OCI-LY3 (cell line): ENCODE measurements around the gene ARNT2.

Experiments used
- H2AFZ ChIP-seq: fragments of 200-600, 300-600 bp; shearing (Covaris generic); 2 replicates; pipeline ENCODE4 v1.6.0; 2014; ENCODE audit warnings: antibody characterized with exemption, low read depth, low read length
- H3K27ac ChIP-seq: fragments of 200-600, 300-600 bp; sonication (generic); 2 replicates; pipeline ENCODE4 v1.5.1; 2014; ENCODE audit warnings: mild to moderate bottlenecking, low read length, moderate library complexity, mixed read lengths
- H3K27me3 ChIP-seq: fragments of 200-600, 300-600 bp; sonication (generic); 2 replicates; pipeline ENCODE4 v1.6.1; 2014; ENCODE audit warnings: low read depth, low read length, mixed read lengths
- H3K36me3 ChIP-seq: fragments of 200-600, 300-600 bp; sonication (generic); replicated peaks from 2 replicates; pipeline ENCODE3; 2014; ENCODE audit warnings: low read depth, low read length, mixed read lengths
- H3K4me1 ChIP-seq: fragments of 300-600, 200-600 bp; sonication (generic); 2 replicates; pipeline ENCODE4 v1.6.1; 2014; ENCODE audit warnings: low read length, mixed read lengths
- H3K4me2 ChIP-seq: fragments of 200-600, 300-600 bp; sonication (generic); 2 replicates; pipeline ENCODE4 v1.6.1; 2014; ENCODE audit warnings: low read length, mixed read lengths
- H3K4me3 ChIP-seq: fragments of 300-600, 200-600 bp; sonication (generic); 2 replicates; pipeline ENCODE4 v1.5.1; 2014; ENCODE audit warnings: antibody characterized with exemption, mild to moderate bottlenecking, low read length, moderate library complexity
- H3K79me2 ChIP-seq: fragments of 300-600, 200-600 bp; shearing (Covaris generic); 2 replicates; pipeline ENCODE4 v1.6.1; 2014; ENCODE audit warnings: mild to moderate bottlenecking, low read length, mixed read lengths
- H3K9ac ChIP-seq: fragments of 300-600, 200-600 bp; shearing (Covaris generic); 2 replicates; pipeline ENCODE4 v1.6.0; 2014; ENCODE audit warnings: mild to moderate bottlenecking, low read length, moderate library complexity
- H3K9me3 ChIP-seq: fragments of 200-600, 300-600 bp; shearing (Covaris generic); 2 replicates; pipeline ENCODE4 v1.6.1; 2014; ENCODE audit warnings: low read length, mixed read lengths; ENCODE audit not compliant: insufficient read depth
- H4K20me1 ChIP-seq: fragments of 200-600, 300-600 bp; sonication (generic); 2 replicates; pipeline ENCODE4 v1.6.1; 2016; ENCODE audit warnings: low read length, mixed read lengths; ENCODE audit not compliant: insufficient read depth
- EZH2phosphoT487 ChIP-seq: fragments of 200-600 bp; shearing (Covaris generic); IDR thresholded peaks from 2 replicates; pipeline ENCODE4 v1.6.1; 2018; ENCODE audit warnings: antibody characterized with exemption, mixed run types, low read depth
- TF ChIP-seq, protein P1 (sequence below): fragments of 200-600, 300-600 bp; sonication (generic); IDR thresholded peaks from 2 replicates; pipeline ENCODE4 v1.5.1; 2014; ENCODE audit warnings: antibody characterized with exemption, low read length, low read depth

ARNT2 gene

DNA sequence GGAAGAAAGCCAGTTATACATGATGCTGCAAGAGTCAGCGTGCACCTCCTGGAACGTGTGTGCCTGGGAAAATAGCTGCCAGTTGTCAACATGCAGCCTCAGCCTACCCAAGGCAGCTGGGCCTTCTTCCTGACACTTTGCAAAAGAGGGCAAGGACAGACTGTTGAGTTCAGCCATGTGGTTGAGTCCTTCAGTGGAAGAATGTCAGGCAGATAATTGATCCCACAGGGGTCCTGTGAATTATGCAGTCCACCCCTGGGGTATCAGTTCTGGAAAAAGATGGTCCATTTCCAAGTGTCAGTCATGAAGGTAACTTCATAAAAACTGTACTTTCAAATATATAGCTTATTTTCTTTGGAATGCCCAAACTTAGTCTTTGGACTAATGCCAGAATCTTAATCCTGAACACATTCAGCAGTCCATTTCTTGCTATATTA lies 79.6 kb downstream of the ARNT2 start:
- H4K20me1 ChIP-seq, result no peaks in the 10 kb centered on the region
- no peaks in the 10 kb centered on the region for H3K27me3 ChIP-seq
- H3K9ac ChIP-seq, result no peak overlapping the region
- H3K4me3 ChIP-seq, result no peak overlapping the region
- no peaks in the 10 kb centered on the region for H3K79me2 ChIP-seq
- TF ChIP-seq EZH2phosphoT487, result no peak
- TF ChIP-seq, protein P1, sequence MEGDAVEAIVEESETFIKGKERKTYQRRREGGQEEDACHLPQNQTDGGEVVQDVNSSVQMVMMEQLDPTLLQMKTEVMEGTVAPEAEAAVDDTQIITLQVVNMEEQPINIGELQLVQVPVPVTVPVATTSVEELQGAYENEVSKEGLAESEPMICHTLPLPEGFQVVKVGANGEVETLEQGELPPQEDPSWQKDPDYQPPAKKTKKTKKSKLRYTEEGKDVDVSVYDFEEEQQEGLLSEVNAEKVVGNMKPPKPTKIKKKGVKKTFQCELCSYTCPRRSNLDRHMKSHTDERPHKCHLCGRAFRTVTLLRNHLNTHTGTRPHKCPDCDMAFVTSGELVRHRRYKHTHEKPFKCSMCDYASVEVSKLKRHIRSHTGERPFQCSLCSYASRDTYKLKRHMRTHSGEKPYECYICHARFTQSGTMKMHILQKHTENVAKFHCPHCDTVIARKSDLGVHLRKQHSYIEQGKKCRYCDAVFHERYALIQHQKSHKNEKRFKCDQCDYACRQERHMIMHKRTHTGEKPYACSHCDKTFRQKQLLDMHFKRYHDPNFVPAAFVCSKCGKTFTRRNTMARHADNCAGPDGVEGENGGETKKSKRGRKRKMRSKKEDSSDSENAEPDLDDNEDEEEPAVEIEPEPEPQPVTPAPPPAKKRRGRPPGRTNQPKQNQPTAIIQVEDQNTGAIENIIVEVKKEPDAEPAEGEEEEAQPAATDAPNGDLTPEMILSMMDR, result no peak
- no peaks in the 10 kb centered on the region for H3K4me1 ChIP-seq
- no peak overlapping the region for H2AFZ ChIP-seq
- H3K4me2 ChIP-seq, result no peak overlapping the region
- no peak overlapping the region for H3K27ac ChIP-seq
- H3K36me3 ChIP-seq, result no peaks in the 10 kb centered on the region
- H3K9me3 ChIP-seq, result no peaks in the 10 kb centered on the region

DNA sequence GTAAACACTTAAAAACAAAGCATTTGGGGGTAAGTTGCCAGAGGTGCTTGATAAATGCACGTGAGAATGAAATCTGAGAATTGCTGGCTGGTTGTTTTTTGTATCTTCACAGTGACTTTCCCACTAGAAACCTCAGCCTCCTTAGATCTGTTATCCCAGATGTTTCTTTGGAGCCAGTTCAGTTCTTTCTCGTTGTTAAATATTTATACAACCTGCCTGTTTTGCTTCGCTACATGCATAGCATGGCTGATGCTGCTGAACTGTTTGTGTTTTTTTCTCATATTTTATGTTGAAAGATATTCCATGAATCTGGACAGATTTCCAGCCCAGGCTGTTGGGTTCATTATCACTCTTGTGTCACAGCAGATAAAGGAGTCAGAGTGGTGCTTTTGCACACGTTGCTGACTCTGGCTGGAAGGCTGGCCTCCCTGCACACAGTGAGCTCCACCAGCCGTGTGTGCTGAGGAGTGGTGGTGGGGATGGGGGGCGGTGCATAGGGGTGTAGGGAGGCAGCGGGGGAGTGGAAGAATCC lies 80.2 kb downstream of the ARNT2 start:
- Histone ChIP-seq H3K9me3 (no peaks in the 10 kb centered on the region), H2AFZ (no peak overlapping the region), H3K4me2 (no peak overlapping the region), H3K4me1 (no peaks in the 10 kb centered on the region), H3K9ac (no peak overlapping the region), H3K27me3 (no peaks in the 10 kb centered on the region), H3K79me2 (no peaks in the 10 kb centered on the region), H4K20me1 (no peaks in the 10 kb centered on the region), H3K36me3 (no peaks in the 10 kb centered on the region), H3K4me3 (no peak overlapping the region), H3K27ac (no peak overlapping the region)
- TF ChIP-seq, protein P1, result no peak
- TF ChIP-seq EZH2phosphoT487, result no peak

DNA sequence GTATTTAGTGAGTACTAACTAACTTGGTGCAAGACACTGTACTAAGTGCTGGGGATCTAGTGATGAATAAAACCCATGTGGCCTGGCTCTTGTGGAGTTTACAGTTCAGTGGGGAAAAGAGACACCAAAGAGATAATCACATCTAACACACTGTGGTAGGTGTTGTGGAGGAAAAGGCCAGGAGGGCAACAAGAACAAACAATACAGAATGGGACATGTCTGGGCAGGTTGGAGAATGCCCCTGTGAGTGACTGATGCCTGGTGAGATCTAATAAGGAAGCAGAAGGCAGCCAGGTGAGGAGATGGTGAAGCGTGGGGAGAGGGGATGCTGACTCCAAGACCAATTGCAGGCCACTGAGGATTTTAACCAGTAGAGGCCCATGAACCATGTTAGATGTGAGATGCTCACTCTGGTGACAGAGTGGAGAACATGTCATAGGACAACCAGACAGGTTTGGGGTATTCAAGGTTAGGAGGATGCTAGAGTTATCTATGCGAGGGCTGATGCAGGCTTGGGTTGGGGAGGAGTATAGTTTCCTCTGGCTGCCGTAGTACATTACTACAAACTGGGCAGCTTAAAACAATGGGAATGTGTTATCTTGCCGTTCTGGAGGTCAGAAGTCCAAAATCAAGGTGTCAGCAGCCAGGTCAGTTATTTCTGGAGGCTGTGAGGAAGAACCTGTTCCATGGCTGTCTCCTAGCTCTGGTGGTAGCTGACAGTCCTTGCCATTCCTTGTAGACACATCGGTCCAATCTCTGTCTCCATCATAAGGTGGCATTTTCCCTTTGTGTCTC lies 81.4 kb downstream of the ARNT2 start:
- H3K4me3 ChIP-seq, result no peak overlapping the region
- peaks cover 5% of the 10 kb centered on the region for H3K4me1 ChIP-seq
- no peak overlapping the region for H3K27ac ChIP-seq
- no peak overlapping the region for H3K4me2 ChIP-seq
- H3K36me3 ChIP-seq, result peaks cover 3% of the 10 kb centered on the region
- TF ChIP-seq, protein P1, result no peak
- no peak for TF ChIP-seq EZH2phosphoT487
- no peak overlapping the region for H3K9ac ChIP-seq
- H3K79me2 ChIP-seq, result no peaks in the 10 kb centered on the region
- no peaks in the 10 kb centered on the region for H3K9me3 ChIP-seq
- H3K27me3 ChIP-seq, result no peaks in the 10 kb centered on the region
- H2AFZ ChIP-seq, result no peak overlapping the region
- H4K20me1 ChIP-seq, result no peaks in the 10 kb centered on the region

GRCh38 chr15:80487839-80488390 lies 83.7 kb downstream of the ARNT2 start:
- no peak overlapping the region for H3K27ac ChIP-seq

More at GRCh38 chr15:80487839-80488390, 83.7 kb downstream of the ARNT2 start:
- Histone ChIP-seq H3K79me2 (no peaks in the 10 kb centered on the region), H4K20me1 (no peaks in the 10 kb centered on the region), H3K9ac (no peak overlapping the region), H3K4me3 (no peak overlapping the region), H2AFZ (no peak overlapping the region), H3K27me3 (no peaks in the 10 kb centered on the region), H3K4me1 (peaks cover 28% of the 10 kb centered on the region), H3K9me3 (peaks cover 6% of the 10 kb centered on the region; the same call in 1 of the 2 replicates), H3K4me2 (no peak overlapping the region), H3K36me3 (peaks cover 16% of the 10 kb centered on the region)
- TF ChIP-seq, protein P1, result no peak
- no peak for TF ChIP-seq EZH2phosphoT487
